K562 treated with DMSO at 1 percent for 12 hours (cell line): ENCODE data around the gene CACNA1G. TPM values are rescaled to one million over a fixed set of nuclear protein-coding genes. Genes with fewer than 3 reads are reported as not detected.

Source experiments
- total RNA-seq: library from RNA; unstranded; fragments of 300-600 nt; gene quantifications from 2 replicates; pipeline ENCODE4 v1.2.3, GENCODE V29; 2022; ENCODE audit not compliant: insufficient read depth

CACNA1G gene
- not detected in 2 replicates for total RNA-seq

GRCh38 chr17:50560185-50560824 is at the start of gene CACNA1G:
TSS of gene CACNA1G (plus strand) at chr17:50560715. CDS start at chr17:50561460, 745 bp downstream.

GRCh38 chr17:50532452-50533024 is 28.0 kb upstream of the CACNA1G start, which contains the start of gene EPN3:
TSS of gene EPN3 (plus strand) at chr17:50532735. CDS start at chr17:50536557, 3,822 bp downstream.

DNA sequence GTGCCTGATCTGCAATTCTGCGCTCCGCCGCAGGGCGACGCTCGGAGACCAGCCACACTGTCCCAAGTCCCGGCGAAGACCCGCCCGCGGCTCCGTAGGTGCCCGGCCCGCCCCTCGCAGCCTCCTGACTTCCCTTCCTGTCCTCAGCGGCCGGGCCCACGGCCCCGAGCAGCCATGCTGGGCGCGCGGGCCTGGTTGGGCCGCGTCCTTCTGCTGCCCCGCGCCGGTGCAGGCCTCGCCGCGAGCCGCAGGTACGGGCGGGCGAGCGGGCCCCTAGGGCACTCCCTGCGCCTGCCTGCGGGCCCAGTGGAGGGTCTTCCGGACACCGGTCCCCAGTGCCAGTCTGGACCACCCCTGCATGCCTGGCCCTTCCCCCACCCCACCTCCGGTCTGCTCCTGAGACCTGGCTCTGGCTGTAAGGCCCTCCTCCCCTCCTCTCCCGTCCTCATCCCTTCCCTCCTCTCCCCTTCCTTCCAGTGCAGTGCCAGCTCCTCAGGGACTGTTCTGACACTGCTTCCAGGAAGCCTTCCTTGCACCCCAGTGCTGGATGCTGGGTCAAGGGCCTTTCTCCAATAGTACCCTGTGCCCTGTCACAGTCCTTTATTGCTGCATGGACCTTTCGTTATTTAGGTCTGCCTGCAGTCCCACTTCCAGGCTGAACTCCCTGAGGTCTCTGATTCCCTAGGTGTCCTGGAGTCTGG is 13.3 kb upstream of the CACNA1G start, which contains the start of gene SPATA20:
Gene SPATA20, plus strand, starts transcription at position 140 of the 701 bp plus-strand sequence. Its CDS starts 35 bp downstream, at position 175.

GRCh38 chr17:50634224-50634914 is 73.9 kb downstream of the CACNA1G start, which contains the start of gene ABCC3:
TSS of gene ABCC3 (plus strand) at chr17:50634881. CDS start at chr17:50634937, 56 bp downstream.

Other genes with a start within 250 kb of the CACNA1G start
- gene XYLT2, start 214.6 kb upstream of the CACNA1G start, total RNA-seq: 7.6 and 11.6 TPM in 2 replicates
- 66.0 and 111 TPM in 2 replicates for gene MRPL27, start 187.5 kb upstream of the CACNA1G start, total RNA-seq
- 9.9 and 23.0 TPM in 2 replicates for gene EME1, start 187.5 kb upstream of the CACNA1G start, total RNA-seq
- gene LRRC59, start 163.2 kb upstream of the CACNA1G start, total RNA-seq: 97.8 and 174 TPM in 2 replicates
- gene ACSF2, start 134.5 kb upstream of the CACNA1G start, total RNA-seq: 19.1 and 36.2 TPM in 2 replicates
- 0.62 TPM in 1 of 2 replicates, not detected in the other for gene CHAD, start 91.8 kb upstream of the CACNA1G start, total RNA-seq
- gene RSAD1, start 81.9 kb upstream of the CACNA1G start, total RNA-seq: 16.2 and 22.7 TPM in 2 replicates
- gene MYCBPAP, start 52.3 kb upstream of the CACNA1G start, total RNA-seq: not detected in 2 replicates
- gene EPN3, start 28.0 kb upstream of the CACNA1G start, total RNA-seq: not detected in 2 replicates
- 4.0 and 5.9 TPM in 2 replicates for gene SPATA20, start 13.5 kb upstream of the CACNA1G start, total RNA-seq
- not detected in 2 replicates for gene ABCC3, start 74.2 kb downstream of the CACNA1G start, total RNA-seq
- gene ANKRD40, start 147.2 kb downstream of the CACNA1G start, total RNA-seq: 6.8 and 18.4 TPM in 2 replicates
- gene LUC7L3, start 158.9 kb downstream of the CACNA1G start, total RNA-seq: 98.3 and 147 TPM in 2 replicates
- gene ANKRD40CL, start 206.8 kb downstream of the CACNA1G start, total RNA-seq: not detected in 2 replicates